ENCODE data around the gene MS4A6A. TPM values are rescaled to one million over a fixed set of nuclear protein-coding genes. Genes with fewer than 3 reads are reported as not detected.

Gene MS4A6A
- total RNA-seq, 1 experiment from 2014 or later = not detected

DNA sequence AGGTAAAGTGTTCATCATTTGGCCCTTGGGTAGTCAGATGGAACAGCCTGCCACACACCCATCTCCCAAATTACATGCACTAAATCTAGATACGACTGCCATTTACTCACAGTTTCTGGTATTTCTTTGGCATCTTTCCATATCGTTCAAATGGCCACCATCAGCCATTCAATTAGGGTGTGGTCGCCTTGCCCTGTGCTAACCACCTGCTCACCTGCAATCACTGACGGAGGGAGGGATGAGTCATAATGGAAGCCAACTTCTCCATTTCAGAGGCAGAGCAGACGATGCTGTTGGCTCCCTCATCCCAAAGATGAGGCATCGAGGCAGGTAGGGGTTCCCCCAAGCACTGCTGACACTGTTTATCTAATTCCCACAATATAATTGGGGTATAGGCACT, 14.6 kb downstream of the MS4A6A start:
- Histone ChIP-seq H3K23ac (ENCODE audit: insufficient read length, low read depth, low read length) (no peak overlapping the region), H3K79me2 (ENCODE audit: insufficient read depth, low read length) (no peaks in the 10 kb centered on the region), H3K4me2 (ENCODE audit: insufficient read depth, insufficient read length, low read length) (no peak overlapping the region), H4K91ac (ENCODE audit: insufficient read length, low read depth, low read length) (no peak overlapping the region), H3K23me2 (ENCODE audit: insufficient read length, low read depth, low read length, poor library complexity, severe bottlenecking) (no peaks in the 10 kb centered on the region), H2BK120ac (ENCODE audit: low read depth, low read length, poor library complexity, severe bottlenecking) (no peak overlapping the region), H2BK12ac (ENCODE audit: insufficient read length, low read depth, low read length) (no peak overlapping the region), H2BK15ac (ENCODE audit: low read depth, low read length) (no peak overlapping the region), H2BK20ac (ENCODE audit: low read depth, low read length, poor library complexity, severe bottlenecking) (no peak overlapping the region), H2AFZ (ENCODE audit: low read length) (no peak overlapping the region), H3K4ac (ENCODE audit: low read depth, low read length) (no peak overlapping the region), H4K20me1 (ENCODE audit: control insufficient read depth, insufficient read depth, insufficient read length) (no peaks in the 10 kb centered on the region), H4K8ac (replicated peaks; ENCODE audit: insufficient read length, low read depth, low read length) (no peak overlapping the region), H3K4me1 (ENCODE audit: insufficient read depth, low read length) (no peaks in the 10 kb centered on the region), H3K27ac (ENCODE audit: insufficient read length, low read depth, low read length) (no peak overlapping the region), H2BK5ac (ENCODE audit: insufficient read length, low read length) (no peak overlapping the region), H3K9me3 (ENCODE audit: control insufficient read depth, low read depth, low read length) (peaks cover 19% of the 10 kb centered on the region), H3T11ph (ENCODE audit: low read length) (no peak overlapping the region), H3K14ac (ENCODE audit: insufficient read depth, low read length) (no peak overlapping the region), H3K56ac (ENCODE audit: insufficient read length, low read depth, low read length) (no peak overlapping the region), H4K5ac (ENCODE audit: insufficient read length, low read depth, low read length) (no peak overlapping the region), H3K79me1 (ENCODE audit: insufficient read depth, low read depth, low read length, poor library complexity, severe bottlenecking) (no peaks in the 10 kb centered on the region), H3K18ac (ENCODE audit: insufficient read length, low read depth, low read length) (no peak overlapping the region), H3K9ac (ENCODE audit: extremely low read depth, insufficient read length, low read length) (no peak overlapping the region), H3K27me3 (ENCODE audit: insufficient read depth, low read length) (no peaks in the 10 kb centered on the region), H2AK5ac (ENCODE audit: insufficient read length, low read length) (no peak overlapping the region)
- Mint-ChIP-seq H3K9me3 (peaks cover 51 to 55% of the 10 kb centered on the region in 2 experiments), H3K27ac (no peak overlapping the region; a peak in 1 of 7 replicates), H3K36me3 (ENCODE audit: insufficient read depth in 1 of 3, low read depth in 3 of 3) (peaks cover 22 to 43% (median 24%) of the 10 kb centered on the region in 3 experiments), H3K4me3 (no peak overlapping the region), H3K27me3 (ENCODE audit: low read depth) (no peaks in the 10 kb centered on the region; the same call in 1 of the 2 replicates), H3K4me1 (peaks cover 7% of the 10 kb centered on the region in 2 experiments; a peak in 3 of 4 replicates)
- no peak for DNase-seq
- TF ChIP-seq, protein P1, sequence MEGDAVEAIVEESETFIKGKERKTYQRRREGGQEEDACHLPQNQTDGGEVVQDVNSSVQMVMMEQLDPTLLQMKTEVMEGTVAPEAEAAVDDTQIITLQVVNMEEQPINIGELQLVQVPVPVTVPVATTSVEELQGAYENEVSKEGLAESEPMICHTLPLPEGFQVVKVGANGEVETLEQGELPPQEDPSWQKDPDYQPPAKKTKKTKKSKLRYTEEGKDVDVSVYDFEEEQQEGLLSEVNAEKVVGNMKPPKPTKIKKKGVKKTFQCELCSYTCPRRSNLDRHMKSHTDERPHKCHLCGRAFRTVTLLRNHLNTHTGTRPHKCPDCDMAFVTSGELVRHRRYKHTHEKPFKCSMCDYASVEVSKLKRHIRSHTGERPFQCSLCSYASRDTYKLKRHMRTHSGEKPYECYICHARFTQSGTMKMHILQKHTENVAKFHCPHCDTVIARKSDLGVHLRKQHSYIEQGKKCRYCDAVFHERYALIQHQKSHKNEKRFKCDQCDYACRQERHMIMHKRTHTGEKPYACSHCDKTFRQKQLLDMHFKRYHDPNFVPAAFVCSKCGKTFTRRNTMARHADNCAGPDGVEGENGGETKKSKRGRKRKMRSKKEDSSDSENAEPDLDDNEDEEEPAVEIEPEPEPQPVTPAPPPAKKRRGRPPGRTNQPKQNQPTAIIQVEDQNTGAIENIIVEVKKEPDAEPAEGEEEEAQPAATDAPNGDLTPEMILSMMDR (conservative IDR thresholded peaks at IDR 0.05) = no peak
- no CpG with 5 or more reads among the region's 6 CpGs for WGBS (ENCODE audit: extremely low coverage, insufficient read length, low lambda C conversion rate)
